Heart left ventricle (tissue), 13 donors: ENCODE data around the gene ACP6.

ENCODE experiments used
- POLR2A ChIP-seq, 2 donors: fragments of 450-650 bp; IDR thresholded peaks; one replicate each; pipeline ENCODE4 v1.6.1; 2017; ENCODE audit warnings: antibody characterized with exemption in 2 of 2, mild to moderate bottlenecking in 2 of 2, moderate library complexity in 2 of 2
- TF ChIP-seq, protein P1 (sequence below), 12 donors: fragments of 200-600 bp; sonication (generic) in 4 of 12; IDR thresholded peaks; one replicate each; pipeline versions ENCODE4 v1.5.0 to v1.8.0; 2018 to 2022; ENCODE audit warnings: antibody characterized with exemption in 12 of 12, mild to moderate bottlenecking in 5 of 12
- donor health status: ischemic (EF 13 %, LVEDD 7.1; RV severe dilation, severe dysfunction).
- donor health status: DM: no; HTN: yes; CAD: no.
- donor health status: DM: no; HTN: no; CAD: no.
- donor health status: ischemic (EF 25% LVEDD 6.9; RV normal size, moderate dysfunction).
- donor health status: ischemic (EF 25% LVEDD 5.7; RV mildly dilated, moderate dysfunction).
- donor health status: ischemic (EF 35%, LVEDD 5.7; RV mildly dilated, moderate dysfunction).
- donor health status: nonischemic (EF 11% LVEDD 7.7; RV severe dilation, severe dysfunction).
- donor health status: DM: yes; HTN: yes; CAD: no.
- donor health status: PGD.
- donor health status: ischemic (EF 29% LVEDD 5.4; RV normal size, mild dysfunction).
- donor health status: nonischemic (EF 23%, LVEDD 6.1; RV moderate dilation, normal function).

DNA sequence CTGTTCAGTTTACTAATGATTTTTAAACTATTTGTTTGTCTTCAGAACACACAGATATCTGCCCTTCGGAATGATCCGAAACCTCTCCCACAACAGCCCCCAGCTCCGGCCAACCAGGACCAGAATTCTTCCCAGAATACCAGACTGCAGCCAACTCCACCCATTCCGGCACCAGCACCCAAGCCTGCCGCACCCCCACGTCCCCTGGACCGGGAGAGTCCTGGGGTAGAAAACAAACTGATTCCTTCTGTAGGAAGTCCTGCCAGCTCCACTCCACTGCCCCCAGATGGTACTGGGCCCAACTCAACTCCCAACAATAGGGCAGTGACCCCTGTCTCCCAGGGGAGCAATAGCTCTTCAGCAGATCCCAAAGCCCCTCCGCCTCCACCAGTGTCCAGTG, 51.6 kb downstream of the ACP6 start:
- TF ChIP-seq, protein P1, sequence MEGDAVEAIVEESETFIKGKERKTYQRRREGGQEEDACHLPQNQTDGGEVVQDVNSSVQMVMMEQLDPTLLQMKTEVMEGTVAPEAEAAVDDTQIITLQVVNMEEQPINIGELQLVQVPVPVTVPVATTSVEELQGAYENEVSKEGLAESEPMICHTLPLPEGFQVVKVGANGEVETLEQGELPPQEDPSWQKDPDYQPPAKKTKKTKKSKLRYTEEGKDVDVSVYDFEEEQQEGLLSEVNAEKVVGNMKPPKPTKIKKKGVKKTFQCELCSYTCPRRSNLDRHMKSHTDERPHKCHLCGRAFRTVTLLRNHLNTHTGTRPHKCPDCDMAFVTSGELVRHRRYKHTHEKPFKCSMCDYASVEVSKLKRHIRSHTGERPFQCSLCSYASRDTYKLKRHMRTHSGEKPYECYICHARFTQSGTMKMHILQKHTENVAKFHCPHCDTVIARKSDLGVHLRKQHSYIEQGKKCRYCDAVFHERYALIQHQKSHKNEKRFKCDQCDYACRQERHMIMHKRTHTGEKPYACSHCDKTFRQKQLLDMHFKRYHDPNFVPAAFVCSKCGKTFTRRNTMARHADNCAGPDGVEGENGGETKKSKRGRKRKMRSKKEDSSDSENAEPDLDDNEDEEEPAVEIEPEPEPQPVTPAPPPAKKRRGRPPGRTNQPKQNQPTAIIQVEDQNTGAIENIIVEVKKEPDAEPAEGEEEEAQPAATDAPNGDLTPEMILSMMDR (IDR thresholded peaks at IDR 0.05): no peak
- no peak for TF ChIP-seq POLR2A (IDR thresholded peaks at IDR 0.05)
